Measurements from ENCODE around the gene MACF1. TPM values are rescaled to one million over a fixed set of nuclear protein-coding genes. Genes with fewer than 3 reads are reported as not detected.

MACF1 gene
- total RNA-seq, 1 donor from 2014 or later: 657 TPM

- TF ChIP-seq CTCF (IDR thresholded peaks at IDR 0.05; ENCODE audit: partially characterized antibody, unreplicated experiment): no peak
- H3K9me3 Mint-ChIP-seq (ENCODE audit: unreplicated experiment): peaks cover 7% of the 10 kb centered on the region
- DNase-seq: no peak
Measured at GRCh38 chr1:39370602-39371001, 166.1 kb downstream of the MACF1 start.

GRCh38 chr1:39372105-39372504 lies 167.6 kb downstream of the MACF1 start:
- DNase-seq: no peak

More at GRCh38 chr1:39370602-39371001, 166.1 kb downstream of the MACF1 start:
- peaks cover 1% of the 10 kb centered on the region for H3K27me3 Mint-ChIP-seq (ENCODE audit: unreplicated experiment)
- H3K27ac Mint-ChIP-seq (ENCODE audit: unreplicated experiment): no peak overlapping the region
- H3K36me3 Mint-ChIP-seq (ENCODE audit: unreplicated experiment): no peaks in the 10 kb centered on the region
- no peaks in the 10 kb centered on the region for H3K4me1 Mint-ChIP-seq (ENCODE audit: low read depth, unreplicated experiment)
- H3K4me3 Mint-ChIP-seq (ENCODE audit: unreplicated experiment): no peak overlapping the region

GRCh38 chr1:39376656-39377055 lies 172.2 kb downstream of the MACF1 start:
- Mint-ChIP-seq H3K9me3 (ENCODE audit: unreplicated experiment) (peaks cover 1% of the 10 kb centered on the region), H3K27ac (ENCODE audit: unreplicated experiment) (no peak overlapping the region), H3K36me3 (ENCODE audit: unreplicated experiment) (no peaks in the 10 kb centered on the region), H3K4me3 (ENCODE audit: unreplicated experiment) (no peak overlapping the region), H3K27me3 (ENCODE audit: unreplicated experiment) (peaks cover 5% of the 10 kb centered on the region), H3K4me1 (ENCODE audit: low read depth, unreplicated experiment) (no peaks in the 10 kb centered on the region)
- no peak for TF ChIP-seq CTCF (IDR thresholded peaks at IDR 0.05; ENCODE audit: partially characterized antibody, unreplicated experiment)
- DNase-seq: no peak

More at GRCh38 chr1:39372105-39372504, 167.6 kb downstream of the MACF1 start:
- no peaks in the 10 kb centered on the region for H3K27me3 Mint-ChIP-seq (ENCODE audit: unreplicated experiment)
- H3K4me1 Mint-ChIP-seq (ENCODE audit: low read depth, unreplicated experiment): no peaks in the 10 kb centered on the region
- H3K27ac Mint-ChIP-seq (ENCODE audit: unreplicated experiment): no peak overlapping the region
- H3K36me3 Mint-ChIP-seq (ENCODE audit: unreplicated experiment): no peaks in the 10 kb centered on the region
- H3K4me3 Mint-ChIP-seq (ENCODE audit: unreplicated experiment): no peak overlapping the region
- peaks cover 4% of the 10 kb centered on the region for H3K9me3 Mint-ChIP-seq (ENCODE audit: unreplicated experiment)
- TF ChIP-seq CTCF (IDR thresholded peaks at IDR 0.05; ENCODE audit: partially characterized antibody, unreplicated experiment): no peak

- no peak for DNase-seq
- H3K36me3 Mint-ChIP-seq (ENCODE audit: unreplicated experiment): no peaks in the 10 kb centered on the region
- H3K27me3 Mint-ChIP-seq (ENCODE audit: unreplicated experiment): peaks cover 5% of the 10 kb centered on the region
- H3K27ac Mint-ChIP-seq (ENCODE audit: unreplicated experiment): peak overlapping the region; percentile 74
- no peak overlapping the region for H3K4me3 Mint-ChIP-seq (ENCODE audit: unreplicated experiment)
- no peaks in the 10 kb centered on the region for H3K4me1 Mint-ChIP-seq (ENCODE audit: low read depth, unreplicated experiment)
- peaks cover 5% of the 10 kb centered on the region for H3K9me3 Mint-ChIP-seq (ENCODE audit: unreplicated experiment)
- TF ChIP-seq CTCF (IDR thresholded peaks at IDR 0.05; ENCODE audit: partially characterized antibody, unreplicated experiment): no peak
Measured at GRCh38 chr1:39378377-39378776, 173.9 kb downstream of the MACF1 start.

GRCh38 chr1:39379187-39379586 lies 174.7 kb downstream of the MACF1 start:
- Mint-ChIP-seq H3K9me3 (ENCODE audit: unreplicated experiment) (peaks cover 5% of the 10 kb centered on the region), H3K27me3 (ENCODE audit: unreplicated experiment) (peaks cover 5% of the 10 kb centered on the region), H3K4me1 (ENCODE audit: low read depth, unreplicated experiment) (no peaks in the 10 kb centered on the region), H3K27ac (ENCODE audit: unreplicated experiment) (peak overlapping the region; percentile 44), H3K36me3 (ENCODE audit: unreplicated experiment) (no peaks in the 10 kb centered on the region), H3K4me3 (ENCODE audit: unreplicated experiment) (no peak overlapping the region)
- DNase-seq: no peak
- no peak for TF ChIP-seq CTCF (IDR thresholded peaks at IDR 0.05; ENCODE audit: partially characterized antibody, unreplicated experiment)
